Measurements from ENCODE around the gene OR2C3.

Gene OR2C3

GRCh38 chr1:247542811-247543210 lies 6.6 kb upstream of the OR2C3 start:
- Histone ChIP-seq H3K4me3 (ENCODE audit: low read depth, low read length) (no peak overlapping the region), H3K27ac (no peak overlapping the region), H3K36me3 (replicated peaks) (no peaks in the 10 kb centered on the region), H3K27me3 (replicated peaks) (no peaks in the 10 kb centered on the region)
- in situ Hi-C loops (cut with HindIII; ENCODE audit: low pct_ligation_motif_present, low sequenced_read_pairs), result no loop called here
- no peak for DNase-seq
- TF ChIP-seq CTCF (IDR thresholded peaks at IDR 0.05; ENCODE audit: low read depth, low read length, missing control alignments), result no peak

GRCh38 chr1:247540581-247540980 lies 4.3 kb upstream of the OR2C3 start:
- no peak for DNase-seq
- H3K4me3 ChIP-seq (ENCODE audit: low read depth, low read length), result no peak overlapping the region
- H3K27ac ChIP-seq, result no peak overlapping the region
- no peaks in the 10 kb centered on the region for H3K27me3 ChIP-seq (replicated peaks)
- TF ChIP-seq CTCF (IDR thresholded peaks at IDR 0.05; ENCODE audit: low read depth, low read length, missing control alignments), result no peak
- in situ Hi-C loops (cut with HindIII; ENCODE audit: low pct_ligation_motif_present, low sequenced_read_pairs), result no loop called here
- no peaks in the 10 kb centered on the region for H3K36me3 ChIP-seq (replicated peaks)

GRCh38 chr1:247539215-247539614 lies 3.0 kb upstream of the OR2C3 start:
- in situ Hi-C loops (cut with HindIII; ENCODE audit: low pct_ligation_motif_present, low sequenced_read_pairs), result no loop called here
- Histone ChIP-seq H3K27ac (no peak overlapping the region), H3K27me3 (replicated peaks) (no peaks in the 10 kb centered on the region), H3K36me3 (replicated peaks) (no peaks in the 10 kb centered on the region), H3K4me3 (ENCODE audit: low read depth, low read length) (no peak overlapping the region)
- TF ChIP-seq CTCF (IDR thresholded peaks at IDR 0.05; ENCODE audit: low read depth, low read length, missing control alignments), result no peak
- DNase-seq, result no peak

- Histone ChIP-seq H3K4me3 (ENCODE audit: low read depth, low read length) (no peak overlapping the region), H3K27me3 (replicated peaks) (no peaks in the 10 kb centered on the region), H3K36me3 (replicated peaks) (no peaks in the 10 kb centered on the region), H3K27ac (no peak overlapping the region)
- no peak for DNase-seq
- in situ Hi-C loops (cut with HindIII; ENCODE audit: low pct_ligation_motif_present, low sequenced_read_pairs), result no loop called here
- TF ChIP-seq CTCF (IDR thresholded peaks at IDR 0.05; ENCODE audit: low read depth, low read length, missing control alignments), result no peak
Measured at GRCh38 chr1:247538561-247538960, 2.3 kb upstream of the OR2C3 start.

GRCh38 chr1:247535402-247535801 lies 838 bp downstream of the OR2C3 start:
- no peak for DNase-seq
- Histone ChIP-seq H3K36me3 (replicated peaks) (no peaks in the 10 kb centered on the region), H3K4me3 (ENCODE audit: low read depth, low read length) (no peak overlapping the region), H3K27ac (no peak overlapping the region), H3K27me3 (replicated peaks) (no peaks in the 10 kb centered on the region)
- in situ Hi-C loops (cut with HindIII; ENCODE audit: low pct_ligation_motif_present, low sequenced_read_pairs), result no loop called here
- TF ChIP-seq CTCF (IDR thresholded peaks at IDR 0.05; ENCODE audit: low read depth, low read length, missing control alignments), result no peak

GRCh38 chr1:247531937-247532336 lies 4.3 kb downstream of the OR2C3 start:
- in situ Hi-C loops (cut with HindIII; ENCODE audit: low pct_ligation_motif_present, low sequenced_read_pairs), result no loop called here
- TF ChIP-seq CTCF (IDR thresholded peaks at IDR 0.05; ENCODE audit: low read depth, low read length, missing control alignments), result no peak
- Histone ChIP-seq H3K36me3 (replicated peaks) (no peaks in the 10 kb centered on the region), H3K27ac (no peak overlapping the region), H3K4me3 (ENCODE audit: low read depth, low read length) (no peak overlapping the region), H3K27me3 (replicated peaks) (no peaks in the 10 kb centered on the region)
- no peak for DNase-seq

Measured in brain microvascular endothelial cell (primary cell).